ENCODE data around the gene BCL2L12. TPM values are rescaled to one million over a fixed set of nuclear protein-coding genes. Genes with fewer than 3 reads are reported as not detected.
"Not testable (repeated sequence)": the region's sequence is repeated elsewhere in the genome, so short reads cannot be mapped to it uniquely, and the experiment has no call there.

BCL2L12 gene
- total RNA-seq, 1 donor from 2014 or later, result 31.5 TPM

GRCh38 chr19:49716154-49716553 is 50.4 kb downstream of the BCL2L12 start:
- FAIRE-seq (no peak), DNase-seq (ENCODE audit: low read depth) (no peak)
- no peaks in the 10 kb centered on the region for H3K4me1 Mint-ChIP-seq (ENCODE audit: low read depth, unreplicated experiment)
- no peaks in the 10 kb centered on the region for H3K9me3 ChIP-seq (ENCODE audit: insufficient read depth, low read depth, low read length)
- peaks cover 5% of the 10 kb centered on the region for H3K9me3 Mint-ChIP-seq (ENCODE audit: unreplicated experiment)
- no peak overlapping the region for H3K9ac ChIP-seq (ENCODE audit: low read length)
- H2AFZ ChIP-seq (ENCODE audit: low read depth, low read length), result no peak overlapping the region
- no peaks in the 10 kb centered on the region for H3K4me1 ChIP-seq (ENCODE audit: insufficient read depth, low read length)
- no peak overlapping the region for H3K4me3 Mint-ChIP-seq (ENCODE audit: unreplicated experiment)
- H3K27me3 Mint-ChIP-seq (ENCODE audit: low read depth, unreplicated experiment), result no peaks in the 10 kb centered on the region
- H3K27ac Mint-ChIP-seq (ENCODE audit: unreplicated experiment), result no peak overlapping the region
- no peaks in the 10 kb centered on the region for H3K79me2 ChIP-seq (ENCODE audit: insufficient read depth, low read length)
- H3K4me3 ChIP-seq (ENCODE audit: insufficient read depth, low read depth, low read length), result no peak overlapping the region
- no peak overlapping the region for H3K4me2 ChIP-seq (ENCODE audit: low read length)
- H3K27ac ChIP-seq (ENCODE audit: low read depth, low read length), result no peak overlapping the region
- no peaks in the 10 kb centered on the region for H3K36me3 ChIP-seq (ENCODE audit: insufficient read depth, low read length)
- no peaks in the 10 kb centered on the region for H4K20me1 ChIP-seq (ENCODE audit: insufficient read depth, low read length)
- TF ChIP-seq, protein P1, sequence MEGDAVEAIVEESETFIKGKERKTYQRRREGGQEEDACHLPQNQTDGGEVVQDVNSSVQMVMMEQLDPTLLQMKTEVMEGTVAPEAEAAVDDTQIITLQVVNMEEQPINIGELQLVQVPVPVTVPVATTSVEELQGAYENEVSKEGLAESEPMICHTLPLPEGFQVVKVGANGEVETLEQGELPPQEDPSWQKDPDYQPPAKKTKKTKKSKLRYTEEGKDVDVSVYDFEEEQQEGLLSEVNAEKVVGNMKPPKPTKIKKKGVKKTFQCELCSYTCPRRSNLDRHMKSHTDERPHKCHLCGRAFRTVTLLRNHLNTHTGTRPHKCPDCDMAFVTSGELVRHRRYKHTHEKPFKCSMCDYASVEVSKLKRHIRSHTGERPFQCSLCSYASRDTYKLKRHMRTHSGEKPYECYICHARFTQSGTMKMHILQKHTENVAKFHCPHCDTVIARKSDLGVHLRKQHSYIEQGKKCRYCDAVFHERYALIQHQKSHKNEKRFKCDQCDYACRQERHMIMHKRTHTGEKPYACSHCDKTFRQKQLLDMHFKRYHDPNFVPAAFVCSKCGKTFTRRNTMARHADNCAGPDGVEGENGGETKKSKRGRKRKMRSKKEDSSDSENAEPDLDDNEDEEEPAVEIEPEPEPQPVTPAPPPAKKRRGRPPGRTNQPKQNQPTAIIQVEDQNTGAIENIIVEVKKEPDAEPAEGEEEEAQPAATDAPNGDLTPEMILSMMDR (IDR thresholded peaks at IDR 0.05; ENCODE audit: insufficient read depth, low read depth, low read length), result no peak
- no peak for TF ChIP-seq EZH2 (IDR thresholded peaks at IDR 0.05; ENCODE audit: insufficient read depth, low read length)
- H3K27me3 ChIP-seq (ENCODE audit: insufficient read depth, low read length), result no peaks in the 10 kb centered on the region
- no peaks in the 10 kb centered on the region for H3K36me3 Mint-ChIP-seq (ENCODE audit: low read depth, unreplicated experiment)

DNA sequence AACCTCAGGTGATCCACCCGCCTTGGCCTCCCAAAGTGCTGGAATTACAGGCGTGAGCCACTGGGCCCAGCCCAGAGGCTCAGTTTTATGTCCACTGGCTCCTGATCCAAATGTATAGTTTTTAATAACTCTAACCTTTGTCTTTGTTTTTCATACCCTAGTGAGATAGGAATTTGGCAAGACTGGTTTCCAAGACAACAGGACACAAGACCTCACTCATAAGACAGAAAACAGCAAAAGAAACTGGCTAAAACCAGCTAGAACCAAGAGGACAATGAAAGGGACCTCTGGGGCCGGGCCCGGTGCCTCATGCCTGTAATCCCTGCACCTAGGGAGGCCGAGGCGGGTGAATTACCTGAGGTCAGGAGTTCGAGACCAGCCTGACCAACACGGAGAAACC is 52.8 kb downstream of the BCL2L12 start:
- Histone ChIP-seq H3K4me2 (ENCODE audit: low read length) (no peak overlapping the region), H2AFZ (ENCODE audit: low read depth, low read length) (no peak overlapping the region), H3K36me3 (ENCODE audit: insufficient read depth, low read length) (no peaks in the 10 kb centered on the region), H3K79me2 (ENCODE audit: insufficient read depth, low read length) (no peaks in the 10 kb centered on the region), H3K4me3 (ENCODE audit: insufficient read depth, low read depth, low read length) (no peak overlapping the region), H3K27me3 (ENCODE audit: insufficient read depth, low read length) (no peaks in the 10 kb centered on the region), H3K9me3 (ENCODE audit: insufficient read depth, low read depth, low read length) (no peaks in the 10 kb centered on the region), H3K27ac (ENCODE audit: low read depth, low read length) (no peak overlapping the region), H3K4me1 (ENCODE audit: insufficient read depth, low read length) (no peaks in the 10 kb centered on the region), H4K20me1 (ENCODE audit: insufficient read depth, low read length) (no peaks in the 10 kb centered on the region), H3K9ac (ENCODE audit: low read length) (no peak overlapping the region)
- FAIRE-seq, result no peak
- no peak overlapping the region for H3K4me3 Mint-ChIP-seq (ENCODE audit: unreplicated experiment)
- no peaks in the 10 kb centered on the region for H3K36me3 Mint-ChIP-seq (ENCODE audit: low read depth, unreplicated experiment)
- TF ChIP-seq, protein P1 (IDR thresholded peaks at IDR 0.05; ENCODE audit: insufficient read depth, low read depth, low read length), result no peak
- DNase-seq (ENCODE audit: low read depth), result no peak
- no peaks in the 10 kb centered on the region for H3K4me1 Mint-ChIP-seq (ENCODE audit: low read depth, unreplicated experiment)
- no peaks in the 10 kb centered on the region for H3K27me3 Mint-ChIP-seq (ENCODE audit: low read depth, unreplicated experiment)
- H3K9me3 Mint-ChIP-seq (ENCODE audit: unreplicated experiment), result peaks cover 5% of the 10 kb centered on the region
- H3K27ac Mint-ChIP-seq (ENCODE audit: unreplicated experiment), result peak overlapping the region; percentile 47

GRCh38 chr19:49718991-49719390 is 53.3 kb downstream of the BCL2L12 start:
- H3K9ac ChIP-seq (ENCODE audit: low read length), result no peak overlapping the region
- H3K4me1 ChIP-seq (ENCODE audit: insufficient read depth, low read length), result no peaks in the 10 kb centered on the region
- H3K4me2 ChIP-seq (ENCODE audit: low read length), result no peak overlapping the region
- H3K27ac ChIP-seq (ENCODE audit: low read depth, low read length), result no peak overlapping the region
- no peaks in the 10 kb centered on the region for H3K27me3 ChIP-seq (ENCODE audit: insufficient read depth, low read length)
- no peak for DNase-seq (ENCODE audit: low read depth)
- no peaks in the 10 kb centered on the region for H3K27me3 Mint-ChIP-seq (ENCODE audit: low read depth, unreplicated experiment)
- H3K9me3 Mint-ChIP-seq (ENCODE audit: unreplicated experiment), result peaks cover 5% of the 10 kb centered on the region
- H3K4me3 ChIP-seq (ENCODE audit: insufficient read depth, low read depth, low read length), result no peak overlapping the region
- no peaks in the 10 kb centered on the region for H3K36me3 ChIP-seq (ENCODE audit: insufficient read depth, low read length)
- no peak for FAIRE-seq
- H3K36me3 Mint-ChIP-seq (ENCODE audit: low read depth, unreplicated experiment), result no peaks in the 10 kb centered on the region
- H4K20me1 ChIP-seq (ENCODE audit: insufficient read depth, low read length), result no peaks in the 10 kb centered on the region
- H3K27ac Mint-ChIP-seq (ENCODE audit: unreplicated experiment), result no peak overlapping the region
- no peaks in the 10 kb centered on the region for H3K9me3 ChIP-seq (ENCODE audit: insufficient read depth, low read depth, low read length)
- no peak overlapping the region for H3K4me3 Mint-ChIP-seq (ENCODE audit: unreplicated experiment)
- H3K4me1 Mint-ChIP-seq (ENCODE audit: low read depth, unreplicated experiment), result no peaks in the 10 kb centered on the region
- H2AFZ ChIP-seq (ENCODE audit: low read depth, low read length), result no peak overlapping the region
- H3K79me2 ChIP-seq (ENCODE audit: insufficient read depth, low read length), result no peaks in the 10 kb centered on the region
- TF ChIP-seq EZH2 (IDR thresholded peaks at IDR 0.05; ENCODE audit: insufficient read depth, low read length), result no peak
- TF ChIP-seq, protein P1 (IDR thresholded peaks at IDR 0.05; ENCODE audit: insufficient read depth, low read depth, low read length), result no peak

- H3K9me3 ChIP-seq (ENCODE audit: insufficient read depth, low read depth, low read length); H3K4me1 ChIP-seq (ENCODE audit: insufficient read depth, low read length); H4K20me1 ChIP-seq (ENCODE audit: insufficient read depth, low read length); FAIRE-seq; H3K27ac ChIP-seq (ENCODE audit: low read depth, low read length); H3K36me3 ChIP-seq (ENCODE audit: insufficient read depth, low read length); H3K36me3 Mint-ChIP-seq (ENCODE audit: low read depth, unreplicated experiment); H3K4me3 ChIP-seq (ENCODE audit: insufficient read depth, low read depth, low read length); H3K27me3 Mint-ChIP-seq (ENCODE audit: low read depth, unreplicated experiment); H2AFZ ChIP-seq (ENCODE audit: low read depth, low read length); DNase-seq (ENCODE audit: low read depth); H3K4me1 Mint-ChIP-seq (ENCODE audit: low read depth, unreplicated experiment); H3K9ac ChIP-seq (ENCODE audit: low read length); H3K4me2 ChIP-seq (ENCODE audit: low read length); H3K4me3 Mint-ChIP-seq (ENCODE audit: unreplicated experiment); H3K9me3 Mint-ChIP-seq (ENCODE audit: unreplicated experiment); H3K79me2 ChIP-seq (ENCODE audit: insufficient read depth, low read length); H3K27ac Mint-ChIP-seq (ENCODE audit: unreplicated experiment); H3K27me3 ChIP-seq (ENCODE audit: insufficient read depth, low read length): not testable (repeated sequence)
These were observed 53.7 kb downstream of the BCL2L12 start for GRCh38 chr19:49719420-49719819.
